K562 (cell line): ENCODE measurements around the gene CDKN2B-AS1. TPM values are rescaled to one million over a fixed set of nuclear protein-coding genes. Genes with fewer than 3 reads are reported as not detected.

Source experiments
- KAT7 ChIP-seq: sonication (generic); formaldehyde crosslinking; IDR thresholded peaks from 2 replicates; pipeline ENCODE4 v1.8.0; 2022; ENCODE audit warnings: missing genetic modification reagents, mild to moderate bottlenecking, borderline replicate concordance
- MAFF ChIP-seq: IDR thresholded peaks from 2 replicates; pipeline ENCODE4 v1.6.1; 2012; ENCODE audit warnings: low read length, improper control_type of control experiment
- MNT ChIP-seq, 2 experiments: fragments of 450-650 bp; conservative IDR thresholded peaks; 2 replicates each; pipeline ENCODE4 v1.6.1; 2017; ENCODE audit warnings: mild to moderate bottlenecking in 2 of 2, moderate library complexity in 2 of 2
- PBX2 ChIP-seq, 2 experiments: IDR thresholded peaks in 1 of 2; conservative IDR thresholded peaks in 1 of 2; 2 replicates each; pipeline ENCODE4 v1.6.1; 2016; ENCODE audit warnings: low read depth in 2 of 2, mild to moderate bottlenecking in 1 of 2, missing compliant biosample characterization in 1 of 2, missing genetic modification characterization in 1 of 2, moderate library complexity in 1 of 2
- TAF15 ChIP-seq: fragments of 200-400 bp; formaldehyde crosslinking; IDR thresholded peaks from 2 replicates; pipeline ENCODE4 v1.6.1; 2017; ENCODE audit warnings: mild to moderate bottlenecking, low read depth, low read length, moderate library complexity
- TFE3 ChIP-seq: fragments of 450-650 bp; formaldehyde crosslinking; IDR thresholded peaks from 2 replicates; pipeline ENCODE4 v1.4.0; 2020; ENCODE audit warnings: mild to moderate bottlenecking, mixed read lengths
- THAP7 ChIP-seq: fragments of 250-450 bp; sonication (Bioruptor Pico); IDR thresholded peaks from 2 replicates; pipeline ENCODE4 v1.5.0; 2021
- YY1 ChIP-seq, 3 experiments: IDR thresholded peaks; 2 replicates each; pipeline ENCODE4 v1.6.1; 2011; ENCODE audit warnings: low read length in 2 of 3, mild to moderate bottlenecking in 2 of 3, moderate library complexity in 2 of 3, borderline replicate concordance in 1 of 3, control low read depth in 1 of 3, low read depth in 1 of 3; ENCODE audit not compliant: insufficient read depth in 3 of 3, insufficient replicate concordance in 2 of 3, control insufficient read depth in 1 of 3, insufficient read length in 1 of 3; ENCODE audit errors: extremely low read depth in 1 of 3
- ZKSCAN8 ChIP-seq: fragments of 200-800 bp; sonication (Bioruptor generic); IDR thresholded peaks from 2 replicates; pipeline ENCODE4 v1.6.1; 2016; ENCODE audit warnings: missing genetic modification characterization, missing compliant biosample characterization
- ZNF778 ChIP-seq: fragments of 450-650 bp; formaldehyde crosslinking; IDR thresholded peaks from 2 replicates; pipeline ENCODE4 v1.4.0; 2020; ENCODE audit warnings: mild to moderate bottlenecking, moderate library complexity
- polyA plus RNA-seq, 8 experiments: library from polyadenylated mRNA; depleted of rRNA in 4 of 8; stranded (reverse) in 5 of 8; unstranded in 3 of 8; fragments of >200 nt; fragmentation: Nextera tagmentation in 2 of 8; fragmentation: Illumina TruSeq in 1 of 8; extraction: Ambion mirVana in 2 of 8; extraction: Trizol in 1 of 8; gene quantifications; 2 replicates each; pipeline versions ENCODE4 v1.2.1 to v1.2.3, GENCODE V29; 2011 to 2014; ENCODE audit warnings: inconsistent platforms in 1 of 8, missing spikeins in 1 of 8
- total RNA-seq, 7 experiments: library from RNA; depleted of rRNA in 6 of 7; stranded (reverse); fragments of >200 nt in 6 of 7; fragmentation: Illumina TruSeq in 2 of 7; extraction: Trizol in 2 of 7; gene quantifications; 2 replicates each; pipeline versions ENCODE4 v1.2.1 to v1.2.3, GENCODE V29; 2011 to 2021; ENCODE audit warnings: low replicate concordance in 1 of 7

Gene CDKN2B-AS1
- total and polyA plus RNA-seq, 9 of the 15 experiments (the other 6 are each of a cell fraction or from before 2014, with no cell fraction given): not detected

GRCh38 chr9:22100626-22101025 lies 106.0 kb downstream of the CDKN2B-AS1 start (continued):
- no peak for TF ChIP-seq PBX2 (CRISPR knock-in tag; IDR thresholded peaks at IDR 0.05; ENCODE audit: low read depth)
- no peak for TF ChIP-seq PBX2 (tag; conservative IDR thresholded peaks at IDR 0.05; ENCODE audit: low read depth)
- no peak for TF ChIP-seq YY1 (IDR thresholded peaks at IDR 0.05; ENCODE audit: borderline replicate concordance in 1 of 3, control insufficient read depth in 1 of 3, extremely low read depth in 1 of 3, insufficient read depth in 3 of 3, insufficient read length in 1 of 3, insufficient replicate concordance in 2 of 3, low read depth in 1 of 3, low read length in 2 of 3)
- no peak for TF ChIP-seq ZNF778 (CRISPR knock-in tag)
- no peak for TF ChIP-seq TFE3 (CRISPR knock-in tag)
- TF ChIP-seq MNT (conservative IDR thresholded peaks at IDR 0.05): no peak
- TF ChIP-seq KAT7 (CRISPR knock-in tag): no peak
- no peak for TF ChIP-seq THAP7 (CRISPR knock-in tag)
- TF ChIP-seq ZKSCAN8: no peak
- TF ChIP-seq MAFF: no peak
- no peak for TF ChIP-seq TAF15
